Kidney (tissue), 14 donors: ENCODE results near the gene C5orf52. TPM values are rescaled to one million over a fixed set of nuclear protein-coding genes. Genes with fewer than 3 reads are reported as not detected.

Source experiments
- DNase-seq, 5 donors: peaks; one replicate each; pipeline ENCODE4 v3.0.0-alpha.2; 2013 to 2020
- FAIRE-seq: peaks from 2 replicates; lab custom pipeline; 2012; peaks lifted over from hg19 to GRCh38; lab: Jason Lieb, UNC
- H3K27ac ChIP-seq, 2 donors: one replicate each; pipeline ENCODE4 v1.7.0; 2013; ENCODE audit warnings: low read depth in 2 of 2, low read length in 2 of 2, inconsistent platforms in 1 of 2
- H3K27me3 ChIP-seq: one replicate; pipeline ENCODE4 v1.7.1; 2013; ENCODE audit warnings: low read length, inconsistent platforms; ENCODE audit not compliant: control insufficient read depth, insufficient read depth
- H3K36me3 ChIP-seq, 3 donors: one replicate each; pipeline versions ENCODE4 v1.7.0 to v1.7.1; 2013; ENCODE audit warnings: low read length in 3 of 3, control low read depth in 1 of 3, inconsistent platforms in 1 of 3; ENCODE audit not compliant: insufficient read depth in 3 of 3, control insufficient read depth in 2 of 3
- H3K4me1 ChIP-seq, 3 donors: one replicate each; pipeline versions ENCODE4 v1.7.0 to v1.7.1; 2013; ENCODE audit warnings: low read length in 3 of 3, inconsistent platforms in 1 of 3, low read depth in 1 of 3; ENCODE audit not compliant: control insufficient read depth in 2 of 3, insufficient read depth in 2 of 3
- H3K4me3 ChIP-seq, 3 donors: one replicate each; pipeline versions ENCODE4 v1.7.0 to v1.8.1; 2013; ENCODE audit warnings: low read length in 3 of 3, control low read depth in 1 of 3, inconsistent platforms in 1 of 3
- H3K9ac ChIP-seq, 3 donors: one replicate each; pipeline versions ENCODE4 v1.7.0 to v1.7.1; 2013; ENCODE audit warnings: low read length in 3 of 3, control low read depth in 1 of 3, inconsistent platforms in 1 of 3
- H3K9me3 ChIP-seq, 3 donors: one replicate each; pipeline versions ENCODE4 v1.7.0 to v1.7.1; 2013; ENCODE audit warnings: low read length in 3 of 3, control low read depth in 1 of 3, inconsistent platforms in 1 of 3; ENCODE audit not compliant: control insufficient read depth in 2 of 3, insufficient read depth in 1 of 3
- intact Hi-C: fragments of 100-400 bp; cut with DNase I; formaldehyde crosslinking; loops from one replicate; pipeline ENCODE4 v1.11.1; 2022
- polyA plus RNA-seq: library from polyadenylated mRNA; stranded (reverse); fragments of 350-450 nt; fragmentation: Illumina TruSeq; extraction: RNeasy Lipid Tissue Mini Kit (QIAGEN cat#74804); gene quantifications from one replicate; pipeline ENCODE4 v1.2.3, GENCODE V29; 2014; ENCODE audit warnings: low read depth, low replicate concordance; ENCODE audit not compliant: insufficient read depth
- total RNA-seq: library from RNA; stranded (reverse); fragmentation: NEBNext Ultra II Directional; extraction: Animal tissue kit (Norgen Biotek cat#: 25700); gene quantifications from one replicate; pipeline ENCODE4 v1.2.1, GENCODE V29; 2021
- TF ChIP-seq, protein P1 (sequence below): IDR thresholded peaks from 3 replicates; pipeline ENCODE4 v1.5.1; 2012; ENCODE audit warnings: mild to moderate bottlenecking, moderate library complexity, borderline replicate concordance; ENCODE audit not compliant: insufficient read depth; ENCODE audit errors: extremely low read depth
- donor health status: control.
- donor health status: control.
- donor health status: control.
- donor health status: control.
- donor health status: control.
- donor health status: DM: yes; HTN: yes; CAD: no.
- donor health status: Normal renal cell carcinoma (clear cell type).

Gene C5orf52
- total and polyA plus RNA-seq, 2 donors from 2014 or later, result not detected

DNA sequence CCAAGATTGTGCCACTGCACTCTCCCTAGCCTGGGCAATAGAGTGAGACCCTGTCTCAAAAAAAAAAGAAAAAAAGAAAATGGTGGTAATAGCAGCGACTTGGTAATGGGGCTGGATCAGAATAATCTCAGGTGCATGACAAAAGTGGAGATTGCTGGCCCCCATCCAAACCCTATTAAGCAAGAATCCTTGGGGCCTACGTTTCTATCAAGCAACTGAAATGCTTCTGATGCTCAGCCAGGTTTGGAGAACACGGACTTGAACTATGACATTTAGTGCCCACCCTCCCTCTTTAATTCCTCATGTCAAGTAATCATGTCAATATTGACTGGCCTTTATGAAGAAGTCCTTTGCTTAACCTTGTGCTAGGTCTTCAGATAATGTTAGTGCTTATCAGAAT is 6.6 kb downstream of the C5orf52 start:
- DNase-seq (no peak), FAIRE-seq (no peak)
- intact Hi-C loops, result no loop called here
- no peaks in the 10 kb centered on the region for H3K9me3 ChIP-seq
- no peak overlapping the region for H3K9ac ChIP-seq
- no peak overlapping the region for H3K4me3 ChIP-seq
- no peaks in the 10 kb centered on the region for H3K36me3 ChIP-seq
- TF ChIP-seq, protein P1, sequence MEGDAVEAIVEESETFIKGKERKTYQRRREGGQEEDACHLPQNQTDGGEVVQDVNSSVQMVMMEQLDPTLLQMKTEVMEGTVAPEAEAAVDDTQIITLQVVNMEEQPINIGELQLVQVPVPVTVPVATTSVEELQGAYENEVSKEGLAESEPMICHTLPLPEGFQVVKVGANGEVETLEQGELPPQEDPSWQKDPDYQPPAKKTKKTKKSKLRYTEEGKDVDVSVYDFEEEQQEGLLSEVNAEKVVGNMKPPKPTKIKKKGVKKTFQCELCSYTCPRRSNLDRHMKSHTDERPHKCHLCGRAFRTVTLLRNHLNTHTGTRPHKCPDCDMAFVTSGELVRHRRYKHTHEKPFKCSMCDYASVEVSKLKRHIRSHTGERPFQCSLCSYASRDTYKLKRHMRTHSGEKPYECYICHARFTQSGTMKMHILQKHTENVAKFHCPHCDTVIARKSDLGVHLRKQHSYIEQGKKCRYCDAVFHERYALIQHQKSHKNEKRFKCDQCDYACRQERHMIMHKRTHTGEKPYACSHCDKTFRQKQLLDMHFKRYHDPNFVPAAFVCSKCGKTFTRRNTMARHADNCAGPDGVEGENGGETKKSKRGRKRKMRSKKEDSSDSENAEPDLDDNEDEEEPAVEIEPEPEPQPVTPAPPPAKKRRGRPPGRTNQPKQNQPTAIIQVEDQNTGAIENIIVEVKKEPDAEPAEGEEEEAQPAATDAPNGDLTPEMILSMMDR, result no peak
- no peaks in the 10 kb centered on the region for H3K4me1 ChIP-seq
- H3K27me3 ChIP-seq, result no peaks in the 10 kb centered on the region
- no peak overlapping the region for H3K27ac ChIP-seq

DNA sequence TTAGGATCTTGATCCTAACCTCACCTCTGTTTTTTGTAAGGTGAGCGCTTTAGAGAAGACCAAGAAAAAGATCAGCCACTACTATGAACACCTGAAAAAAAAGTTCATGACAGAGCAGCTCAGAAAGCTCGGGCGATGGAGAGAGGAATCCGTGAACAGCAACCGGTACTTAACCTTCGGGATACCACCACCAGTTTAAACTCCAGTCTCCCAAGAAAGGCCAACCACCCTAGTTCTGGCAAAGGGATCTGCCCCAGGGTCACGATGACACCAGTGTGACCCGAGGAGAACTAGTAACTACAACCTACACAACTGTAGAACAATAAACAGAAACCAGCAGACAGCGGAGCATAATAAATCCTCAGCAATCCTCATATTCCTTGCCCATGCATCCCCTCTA is 8.5 kb downstream of the C5orf52 start:
- Histone ChIP-seq H3K9me3 (no peaks in the 10 kb centered on the region), H3K27ac (no peak overlapping the region), H3K27me3 (no peaks in the 10 kb centered on the region), H3K4me3 (no peak overlapping the region), H3K4me1 (no peaks in the 10 kb centered on the region), H3K9ac (no peak overlapping the region), H3K36me3 (no peaks in the 10 kb centered on the region)
- DNase-seq (no peak), FAIRE-seq (no peak)
- TF ChIP-seq, protein P1, result no peak
- intact Hi-C loops, result no loop called here

DNA sequence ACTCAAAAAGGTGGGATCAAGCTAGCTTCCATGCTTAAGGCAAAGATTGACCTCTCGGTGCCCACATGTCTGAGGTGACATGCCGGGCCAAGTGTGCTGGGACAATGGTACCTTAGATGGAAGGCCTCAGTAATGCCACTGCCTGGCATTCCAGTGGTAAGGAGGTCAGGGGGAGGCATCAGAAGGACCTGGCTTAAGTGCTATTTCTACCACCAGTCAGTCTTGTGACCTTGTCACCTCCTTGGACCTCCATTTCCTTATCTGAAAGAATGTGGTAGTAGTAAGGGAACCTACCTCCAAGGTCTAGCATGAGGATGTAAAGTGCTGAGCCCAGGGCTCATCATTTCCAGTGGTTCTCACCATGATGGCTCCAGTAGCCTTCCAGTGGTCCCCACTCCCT is 8.9 kb downstream of the C5orf52 start:
- intact Hi-C loops, result no loop called here
- Histone ChIP-seq H3K9ac (no peak overlapping the region), H3K9me3 (no peaks in the 10 kb centered on the region), H3K4me3 (no peak overlapping the region), H3K36me3 (no peaks in the 10 kb centered on the region), H3K27ac (no peak overlapping the region), H3K27me3 (no peaks in the 10 kb centered on the region), H3K4me1 (no peaks in the 10 kb centered on the region)
- DNase-seq, result no peak
- FAIRE-seq, result no peak
- TF ChIP-seq, protein P1, result no peak

DNA sequence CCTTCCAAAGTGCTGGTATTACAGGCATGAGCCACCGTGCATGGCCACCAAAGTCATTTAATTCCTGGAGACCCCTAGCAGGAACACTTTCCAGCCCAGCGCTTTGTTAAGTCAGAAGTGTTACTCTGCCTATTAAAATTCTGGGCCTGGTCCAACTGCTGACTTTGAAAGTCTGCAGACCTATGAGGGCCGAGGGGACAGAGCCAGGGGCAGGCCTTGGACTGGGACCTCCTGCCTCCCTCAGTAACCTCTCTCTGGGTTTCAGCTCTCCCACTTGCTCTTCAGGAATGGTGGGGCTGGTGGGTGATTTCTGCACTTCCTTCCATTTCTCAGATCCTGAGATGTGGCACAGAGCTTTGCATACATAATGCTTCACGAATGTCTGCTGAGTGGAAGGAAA is 9.7 kb downstream of the C5orf52 start:
- no peaks in the 10 kb centered on the region for H3K4me1 ChIP-seq
- no peak for FAIRE-seq
- TF ChIP-seq, protein P1, result no peak
- H3K9me3 ChIP-seq, result no peaks in the 10 kb centered on the region
- H3K4me3 ChIP-seq, result no peak overlapping the region
- H3K27ac ChIP-seq, result no peak overlapping the region
- no peak for DNase-seq
- intact Hi-C loops, result no loop called here
- H3K9ac ChIP-seq, result no peak overlapping the region
- H3K27me3 ChIP-seq, result no peaks in the 10 kb centered on the region
- H3K36me3 ChIP-seq, result no peaks in the 10 kb centered on the region
